Liver (tissue), 3 donors: ENCODE data around the gene COL6A2.

Experiments used
- ATF3 ChIP-seq: IDR thresholded peaks from 2 replicates; pipeline ENCODE4 v1.6.1; 2016; ENCODE audit warnings: antibody characterized with exemption
- EGR1 ChIP-seq, 2 donors: IDR thresholded peaks; 2 replicates each; pipeline ENCODE4 v1.6.1; 2016 to 2018; ENCODE audit warnings: antibody characterized with exemption in 2 of 2, low read depth in 2 of 2
- FOXA1 ChIP-seq: IDR thresholded peaks from 2 replicates; pipeline ENCODE4 v1.6.1; 2016; ENCODE audit warnings: antibody characterized with exemption
- FOXA2 ChIP-seq: IDR thresholded peaks from 2 replicates; pipeline ENCODE4 v1.6.1; 2016; ENCODE audit warnings: antibody characterized with exemption
- GABPA ChIP-seq, 2 donors: IDR thresholded peaks in 1 of 2; conservative IDR thresholded peaks in 1 of 2; 2 replicates each; pipeline ENCODE4 v1.6.1; 2016; ENCODE audit warnings: antibody characterized with exemption in 2 of 2, mild to moderate bottlenecking in 1 of 2, moderate library complexity in 1 of 2
- JUND ChIP-seq, 2 donors: IDR thresholded peaks; 2 replicates each; pipeline ENCODE4 v1.6.1; 2016; ENCODE audit warnings: antibody characterized with exemption in 2 of 2
- RAD21 ChIP-seq, 2 donors: IDR thresholded peaks; 2 replicates each; pipeline ENCODE4 v1.6.1; 2016; ENCODE audit warnings: antibody characterized with exemption in 2 of 2, mild to moderate bottlenecking in 2 of 2
- REST ChIP-seq: IDR thresholded peaks from 2 replicates; pipeline ENCODE4 v1.6.1; 2016; ENCODE audit warnings: antibody characterized with exemption, mild to moderate bottlenecking
- RXRA ChIP-seq, 2 donors: IDR thresholded peaks; 2 replicates each; pipeline ENCODE4 v1.6.1; 2017 to 2018; ENCODE audit warnings: antibody characterized with exemption in 2 of 2, mild to moderate bottlenecking in 1 of 2
- TAF1 ChIP-seq: conservative IDR thresholded peaks from 2 replicates; pipeline ENCODE4 v1.6.1; 2016; ENCODE audit warnings: antibody characterized with exemption, mild to moderate bottlenecking
- YY1 ChIP-seq: IDR thresholded peaks from 2 replicates; pipeline ENCODE4 v1.6.1; 2016; ENCODE audit warnings: antibody characterized with exemption, mild to moderate bottlenecking
- ZBTB33 ChIP-seq: IDR thresholded peaks from 2 replicates; pipeline ENCODE4 v1.6.1; 2016; ENCODE audit warnings: antibody characterized with exemption
- TF ChIP-seq, protein P1 (sequence below): fragments of 150-350 bp; IDR thresholded peaks from 2 replicates; pipeline ENCODE4 v1.5.1; 2017; ENCODE audit warnings: improper control_type of control experiment, low read depth, low read length; ENCODE audit not compliant: missing input control
- TF ChIP-seq, protein P2 (sequence below): IDR thresholded peaks from 2 replicates; pipeline ENCODE4 v1.6.1; 2016; ENCODE audit warnings: antibody characterized with exemption
- donor health status: healthy.
- donor health status: healthy.

GRCh38 chr21:46124083-46124925, 26.4 kb downstream of the COL6A2 start:
- TF ChIP-seq, protein P1, sequence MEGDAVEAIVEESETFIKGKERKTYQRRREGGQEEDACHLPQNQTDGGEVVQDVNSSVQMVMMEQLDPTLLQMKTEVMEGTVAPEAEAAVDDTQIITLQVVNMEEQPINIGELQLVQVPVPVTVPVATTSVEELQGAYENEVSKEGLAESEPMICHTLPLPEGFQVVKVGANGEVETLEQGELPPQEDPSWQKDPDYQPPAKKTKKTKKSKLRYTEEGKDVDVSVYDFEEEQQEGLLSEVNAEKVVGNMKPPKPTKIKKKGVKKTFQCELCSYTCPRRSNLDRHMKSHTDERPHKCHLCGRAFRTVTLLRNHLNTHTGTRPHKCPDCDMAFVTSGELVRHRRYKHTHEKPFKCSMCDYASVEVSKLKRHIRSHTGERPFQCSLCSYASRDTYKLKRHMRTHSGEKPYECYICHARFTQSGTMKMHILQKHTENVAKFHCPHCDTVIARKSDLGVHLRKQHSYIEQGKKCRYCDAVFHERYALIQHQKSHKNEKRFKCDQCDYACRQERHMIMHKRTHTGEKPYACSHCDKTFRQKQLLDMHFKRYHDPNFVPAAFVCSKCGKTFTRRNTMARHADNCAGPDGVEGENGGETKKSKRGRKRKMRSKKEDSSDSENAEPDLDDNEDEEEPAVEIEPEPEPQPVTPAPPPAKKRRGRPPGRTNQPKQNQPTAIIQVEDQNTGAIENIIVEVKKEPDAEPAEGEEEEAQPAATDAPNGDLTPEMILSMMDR, result no peak
- TF ChIP-seq TAF1 (no peak), ATF3 (no peak), JUND (IDR thresholded peaks at IDR 0.05) (no peak), RAD21 (IDR thresholded peaks at IDR 0.05) (no peak), GABPA (IDR thresholded peaks at IDR 0.05 in 1 of 2, conservative IDR thresholded peaks at IDR 0.05 in 1 of 2) (no peak), RXRA (IDR thresholded peaks at IDR 0.05) (no peak), FOXA2 (no peak), REST (no peak), YY1 (no peak), ZBTB33 (no peak), EGR1 (IDR thresholded peaks at IDR 0.05; ENCODE audit: low read depth in 2 of 2) (no peak), FOXA1 (no peak)
- TF ChIP-seq, protein P2, sequence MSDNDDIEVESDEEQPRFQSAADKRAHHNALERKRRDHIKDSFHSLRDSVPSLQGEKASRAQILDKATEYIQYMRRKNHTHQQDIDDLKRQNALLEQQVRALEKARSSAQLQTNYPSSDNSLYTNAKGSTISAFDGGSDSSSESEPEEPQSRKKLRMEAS, result no peak
